ENCODE results near the gene PRKAR1B. TPM values are rescaled to one million over a fixed set of nuclear protein-coding genes. Genes with fewer than 3 reads are reported as not detected.

The PRKAR1B gene
- total RNA-seq, 1 experiment from 2014 or later: 43.3 TPM

GRCh38 chr7:653829-654764 lies 73.0 kb downstream of the PRKAR1B start:
- H3K23me2 ChIP-seq (ENCODE audit: insufficient read length, low read depth, low read length, poor library complexity, severe bottlenecking): no peaks in the 10 kb centered on the region
- Mint-ChIP-seq H3K27ac (no peak overlapping the region), H3K4me1 (no peaks in the 10 kb centered on the region), H3K27me3 (ENCODE audit: low read depth) (no peaks in the 10 kb centered on the region), H3K36me3 (ENCODE audit: insufficient read depth in 1 of 3, low read depth in 3 of 3) (peaks cover 3 to 11% (median 10%) of the 10 kb centered on the region in 3 experiments; a peak in 6 of 7 replicates), H3K9me3 (peaks cover 0 to 6% of the 10 kb centered on the region in 2 experiments; a peak in 2 of 5 replicates), H3K4me3 (no peak overlapping the region)
- H3K79me1 ChIP-seq (ENCODE audit: insufficient read depth, low read depth, low read length, poor library complexity, severe bottlenecking): peaks cover 3% of the 10 kb centered on the region
- WGBS (ENCODE audit: extremely low coverage, insufficient read length, low lambda C conversion rate): 100% methylated on average over 4 of the region's 4 CpGs
- H4K91ac ChIP-seq (ENCODE audit: insufficient read length, low read depth, low read length): no peak overlapping the region
- H3K9me3 ChIP-seq (ENCODE audit: control insufficient read depth, low read depth, low read length): peaks cover 14% of the 10 kb centered on the region
- no peak overlapping the region for H3K4ac ChIP-seq (ENCODE audit: low read depth, low read length)
- H3K4me2 ChIP-seq (ENCODE audit: insufficient read depth, insufficient read length, low read length): no peak overlapping the region
- H2BK120ac ChIP-seq (ENCODE audit: low read depth, low read length, poor library complexity, severe bottlenecking): no peak overlapping the region
- H2AK5ac ChIP-seq (ENCODE audit: insufficient read length, low read length): no peak overlapping the region
- H2BK5ac ChIP-seq (ENCODE audit: insufficient read length, low read length): no peak overlapping the region
- no peak overlapping the region for H3K18ac ChIP-seq (ENCODE audit: insufficient read length, low read depth, low read length)
- no peak overlapping the region for H2BK20ac ChIP-seq (ENCODE audit: low read depth, low read length, poor library complexity, severe bottlenecking)
- no peak overlapping the region for H2BK12ac ChIP-seq (ENCODE audit: insufficient read length, low read depth, low read length)
- no peak overlapping the region for H2AFZ ChIP-seq (ENCODE audit: low read length)
- H3K9ac ChIP-seq (ENCODE audit: extremely low read depth, insufficient read length, low read length): no peak overlapping the region
- H4K8ac ChIP-seq (replicated peaks; ENCODE audit: insufficient read length, low read depth, low read length): no peak overlapping the region
- no peaks in the 10 kb centered on the region for H4K20me1 ChIP-seq (ENCODE audit: control insufficient read depth, insufficient read depth, insufficient read length)
- no peaks in the 10 kb centered on the region for H3K4me1 ChIP-seq (ENCODE audit: insufficient read depth, low read length)
- H3K27me3 ChIP-seq (ENCODE audit: insufficient read depth, low read length): no peaks in the 10 kb centered on the region
- no peak for TF ChIP-seq CTCF (conservative IDR thresholded peaks at IDR 0.05)
- H3K79me2 ChIP-seq (ENCODE audit: insufficient read depth, low read length): peaks cover 2% of the 10 kb centered on the region; the same call in 1 of the 2 replicates
- no peak overlapping the region for H3K27ac ChIP-seq (ENCODE audit: insufficient read length, low read depth, low read length)
- no peak for DNase-seq
- H3K56ac ChIP-seq (ENCODE audit: insufficient read length, low read depth, low read length): no peak overlapping the region
- no peak overlapping the region for H3T11ph ChIP-seq (ENCODE audit: low read length)
- H4K5ac ChIP-seq (ENCODE audit: insufficient read length, low read depth, low read length): no peak overlapping the region
- H2BK15ac ChIP-seq (ENCODE audit: low read depth, low read length): no peak overlapping the region
- no peak overlapping the region for H3K14ac ChIP-seq (ENCODE audit: insufficient read depth, low read length)
- no peak overlapping the region for H3K23ac ChIP-seq (ENCODE audit: insufficient read length, low read depth, low read length)
